Spleen (tissue), 7 donors: ENCODE data around the gene PIP4P1.

Experiments used
- POLR2A ChIP-seq, 3 donors: fragments of 450-650 bp; IDR thresholded peaks; one replicate each; pipeline ENCODE4 v1.5.1; 2017; ENCODE audit warnings: antibody characterized with exemption in 3 of 3, mild to moderate bottlenecking in 1 of 3
- POLR2AphosphoS5 ChIP-seq, 3 donors: sonication (generic); formaldehyde crosslinking; IDR thresholded peaks; one replicate each; pipeline ENCODE4 v1.5.1; 2017; ENCODE audit warnings: antibody characterized with exemption in 3 of 3
- TF ChIP-seq, protein P1 (sequence below), 11 experiments: fragments of 200-600 bp in 7 of 11; fragments of 450-650 bp in 4 of 11; sonication (generic) in 4 of 11; IDR thresholded peaks in 8 of 11; conservative IDR thresholded peaks in 3 of 11; 1 replicate in 7 of 11; 2 replicates in 4 of 11; pipeline versions ENCODE4 v1.4.0 to v1.8.0; 2016 to 2021; ENCODE audit warnings: antibody characterized with exemption in 11 of 11, inconsistent platforms in 4 of 11, mild to moderate bottlenecking in 1 of 11
- donor health status: DM: no; HTN: no; CAD: no; lungs with moderate emphysema.
- donor health status: DM: no; HTN: no; CAD: no.
- donor health status: DM: no; HTN: no; CAD: no.

- TF ChIP-seq POLR2A (IDR thresholded peaks at IDR 0.05) = no peak
- TF ChIP-seq, protein P1, sequence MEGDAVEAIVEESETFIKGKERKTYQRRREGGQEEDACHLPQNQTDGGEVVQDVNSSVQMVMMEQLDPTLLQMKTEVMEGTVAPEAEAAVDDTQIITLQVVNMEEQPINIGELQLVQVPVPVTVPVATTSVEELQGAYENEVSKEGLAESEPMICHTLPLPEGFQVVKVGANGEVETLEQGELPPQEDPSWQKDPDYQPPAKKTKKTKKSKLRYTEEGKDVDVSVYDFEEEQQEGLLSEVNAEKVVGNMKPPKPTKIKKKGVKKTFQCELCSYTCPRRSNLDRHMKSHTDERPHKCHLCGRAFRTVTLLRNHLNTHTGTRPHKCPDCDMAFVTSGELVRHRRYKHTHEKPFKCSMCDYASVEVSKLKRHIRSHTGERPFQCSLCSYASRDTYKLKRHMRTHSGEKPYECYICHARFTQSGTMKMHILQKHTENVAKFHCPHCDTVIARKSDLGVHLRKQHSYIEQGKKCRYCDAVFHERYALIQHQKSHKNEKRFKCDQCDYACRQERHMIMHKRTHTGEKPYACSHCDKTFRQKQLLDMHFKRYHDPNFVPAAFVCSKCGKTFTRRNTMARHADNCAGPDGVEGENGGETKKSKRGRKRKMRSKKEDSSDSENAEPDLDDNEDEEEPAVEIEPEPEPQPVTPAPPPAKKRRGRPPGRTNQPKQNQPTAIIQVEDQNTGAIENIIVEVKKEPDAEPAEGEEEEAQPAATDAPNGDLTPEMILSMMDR (IDR thresholded peaks at IDR 0.05 in 8 of 11, conservative IDR thresholded peaks at IDR 0.05 in 3 of 11) = no peak
- peak in 1 of 3 donors; percentile 17 for TF ChIP-seq POLR2AphosphoS5 (IDR thresholded peaks at IDR 0.05)
Measured at GRCh38 chr14:20428802-20429201, 32.4 kb downstream of the PIP4P1 start.
